Stimulated activated CD4-positive, alpha-beta T cell treated with anti-CD3 and anti-CD28 coated beads, Interleukin-2, amount 100 ng/mL, for 4 hours (primary cell): ENCODE results near the gene CPA5.

Experiments used
- DNase-seq: peaks from one replicate; pipeline ENCODE4 v3.0.0-alpha.2; 2020; ENCODE audit warnings: low read depth

Gene CPA5

DNA sequence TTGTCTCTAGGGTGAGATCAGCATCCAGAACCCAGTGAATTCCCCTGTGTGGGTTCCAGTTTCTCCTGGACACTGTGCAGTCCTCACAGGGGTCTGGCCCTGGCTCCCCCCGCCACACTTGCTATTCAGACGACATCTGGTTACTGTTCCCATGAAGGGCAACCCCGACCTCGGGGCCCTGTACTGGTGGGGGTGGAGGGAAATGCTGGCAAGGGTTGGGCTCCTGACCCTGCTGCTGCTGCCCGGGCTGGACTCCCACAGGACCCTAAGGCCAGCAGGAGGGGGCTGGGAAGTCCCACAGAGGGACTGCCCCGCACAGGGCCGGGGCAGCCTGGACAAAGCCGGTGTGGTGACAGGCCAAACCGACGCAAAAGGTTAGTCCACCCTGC lies 34.9 kb downstream of the CPA5 start:
- no peak for DNase-seq

DNA sequence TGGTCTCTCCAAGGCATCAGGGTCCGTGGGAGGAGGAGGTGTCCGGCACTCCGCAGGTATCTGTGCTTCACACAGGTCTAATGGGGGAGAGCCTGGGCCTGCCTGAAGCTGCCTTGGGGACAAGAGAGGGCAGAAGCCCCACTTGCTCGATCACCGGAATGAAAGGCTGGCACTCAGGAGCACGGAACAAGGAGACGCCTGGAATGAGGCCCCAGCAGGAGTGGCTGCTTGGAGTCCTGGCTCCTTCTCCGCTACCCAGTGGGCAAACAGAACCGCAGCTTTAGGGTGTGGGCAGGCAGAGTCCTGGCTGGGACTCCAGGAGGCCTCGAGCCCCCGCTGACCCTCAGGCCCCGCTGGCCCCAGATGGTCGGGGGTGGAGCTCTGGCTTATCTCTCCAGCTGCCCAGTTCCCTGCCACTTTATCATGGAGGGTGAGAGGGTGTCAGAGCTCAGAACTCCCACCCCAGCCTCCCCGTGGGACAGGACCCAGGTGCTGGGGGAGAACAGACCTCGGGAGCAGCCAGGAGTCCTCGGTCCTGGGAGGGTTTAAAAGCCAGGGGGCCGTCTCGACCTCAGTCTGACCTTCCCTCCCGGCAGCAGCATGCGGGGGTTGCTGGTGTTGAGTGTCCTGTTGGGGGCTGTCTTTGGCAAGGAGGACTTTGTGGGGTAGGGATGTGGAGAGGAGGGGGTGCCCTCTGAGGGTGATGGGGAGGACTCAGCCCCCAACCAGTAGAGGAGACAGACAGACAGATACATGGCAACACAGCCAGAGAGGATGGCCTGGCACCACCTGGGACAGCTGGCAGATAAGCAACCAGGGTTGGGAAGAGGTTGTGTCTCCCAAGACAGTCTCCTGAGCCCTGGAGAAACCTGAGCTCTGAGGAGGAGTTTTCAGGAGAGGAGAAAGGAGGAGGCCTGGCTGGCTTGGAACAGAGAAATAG lies 35.6 kb downstream of the CPA5 start, which contains the start of gene CPA1:
Gene CPA1 (plus strand): TSS at position 574 of the 940 bp plus-strand sequence. CDS start 27 bp downstream, at position 601.
- no peak for DNase-seq

DNA sequence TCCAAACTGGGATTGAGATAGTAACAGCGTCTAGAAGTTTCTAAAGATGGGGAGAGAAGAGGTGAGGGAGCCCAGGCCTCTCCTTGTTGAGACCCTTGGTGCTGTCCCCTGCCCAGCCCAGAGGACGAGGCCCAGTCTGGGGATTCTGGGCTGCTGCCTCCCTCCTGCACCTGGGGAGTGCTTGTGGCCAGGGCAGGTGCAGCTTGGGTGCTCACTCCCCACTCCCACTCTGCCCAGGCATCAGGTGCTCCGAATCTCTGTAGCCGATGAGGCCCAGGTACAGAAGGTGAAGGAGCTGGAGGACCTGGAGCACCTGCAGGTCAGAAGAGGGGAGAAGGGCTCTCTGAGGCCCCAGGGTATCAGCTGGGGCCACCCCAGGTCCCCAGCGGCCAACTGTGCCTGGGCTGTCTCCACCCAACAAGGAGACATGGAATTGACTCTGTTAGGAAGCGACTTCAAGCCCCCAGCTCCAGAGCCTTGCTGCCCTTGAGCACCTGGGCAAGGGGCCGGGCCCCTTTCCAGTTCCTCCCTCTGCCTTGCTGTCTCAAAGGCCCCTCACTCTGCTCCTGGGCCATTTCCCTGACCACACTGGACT lies 36.3 kb downstream of the CPA5 start:
- DNase-seq, result no peak

DNA sequence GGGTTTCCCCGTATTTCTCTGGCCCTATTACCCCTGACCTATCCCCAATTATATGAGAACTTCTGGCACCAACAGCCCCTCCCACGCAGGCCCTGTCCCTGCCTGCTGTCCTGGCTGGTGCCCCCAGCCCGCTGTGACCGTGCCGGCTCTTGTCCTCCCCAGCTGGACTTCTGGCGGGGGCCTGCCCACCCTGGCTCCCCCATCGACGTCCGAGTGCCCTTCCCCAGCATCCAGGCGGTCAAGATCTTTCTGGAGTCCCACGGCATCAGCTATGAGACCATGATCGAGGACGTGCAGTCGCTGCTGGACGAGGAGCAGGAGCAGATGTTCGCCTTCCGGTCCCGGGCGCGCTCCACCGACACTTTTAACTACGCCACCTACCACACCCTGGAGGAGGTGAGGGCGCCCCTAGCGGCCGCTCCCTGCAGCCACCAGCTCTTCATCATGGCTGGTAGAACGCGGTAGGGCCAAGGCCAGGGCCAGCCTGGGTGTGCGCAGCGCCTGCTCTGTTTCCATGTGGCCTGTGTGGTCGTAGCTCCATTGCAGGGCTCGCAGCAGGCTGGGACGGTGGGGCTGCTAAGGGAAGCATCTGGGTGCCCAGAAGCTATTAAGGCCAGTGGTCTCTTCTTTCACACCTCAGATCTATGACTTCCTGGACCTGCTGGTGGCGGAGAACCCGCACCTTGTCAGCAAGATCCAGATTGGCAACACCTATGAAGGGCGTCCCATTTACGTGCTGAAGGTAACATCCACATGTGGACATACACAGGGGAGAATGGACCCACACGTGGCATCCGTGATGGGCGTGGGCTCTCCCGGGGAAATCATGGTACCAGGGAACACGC lies 37.1 kb downstream of the CPA5 start:
- DNase-seq, result no peak

DNA sequence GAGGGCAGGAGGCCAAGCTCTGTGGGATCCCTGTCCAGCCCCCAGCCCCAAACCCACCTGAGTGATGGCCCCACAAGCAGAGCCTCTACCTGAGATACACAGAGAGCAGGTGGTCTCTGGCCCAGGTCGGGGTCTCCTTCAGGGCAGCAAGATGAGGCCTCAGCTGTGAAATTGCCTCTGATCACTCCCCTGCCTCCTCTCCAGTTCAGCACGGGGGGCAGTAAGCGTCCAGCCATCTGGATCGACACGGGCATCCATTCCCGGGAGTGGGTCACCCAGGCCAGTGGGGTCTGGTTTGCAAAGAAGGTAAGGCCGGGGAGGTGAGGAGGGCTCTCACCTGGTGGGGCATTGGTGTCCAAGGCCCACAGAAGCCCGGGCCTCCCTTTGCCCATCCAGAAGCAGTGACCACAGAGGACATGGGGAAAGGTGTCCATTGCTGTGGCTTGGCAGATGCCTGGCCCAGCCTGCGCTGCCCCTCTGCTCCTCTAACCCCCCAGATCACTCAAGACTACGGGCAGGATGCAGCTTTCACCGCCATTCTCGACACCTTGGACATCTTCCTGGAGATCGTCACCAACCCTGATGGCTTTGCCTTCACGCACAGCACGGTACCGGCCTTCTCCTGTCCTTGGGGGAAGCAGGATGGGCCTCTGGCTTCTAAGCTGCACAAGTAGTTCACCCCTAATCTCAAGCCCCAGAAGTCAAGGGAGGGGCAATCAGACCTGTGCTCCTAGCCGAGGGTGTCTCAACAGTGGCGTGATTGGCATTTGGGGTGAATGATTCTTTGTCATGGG lies 38.8 kb downstream of the CPA5 start:
- DNase-seq, result no peak

DNA sequence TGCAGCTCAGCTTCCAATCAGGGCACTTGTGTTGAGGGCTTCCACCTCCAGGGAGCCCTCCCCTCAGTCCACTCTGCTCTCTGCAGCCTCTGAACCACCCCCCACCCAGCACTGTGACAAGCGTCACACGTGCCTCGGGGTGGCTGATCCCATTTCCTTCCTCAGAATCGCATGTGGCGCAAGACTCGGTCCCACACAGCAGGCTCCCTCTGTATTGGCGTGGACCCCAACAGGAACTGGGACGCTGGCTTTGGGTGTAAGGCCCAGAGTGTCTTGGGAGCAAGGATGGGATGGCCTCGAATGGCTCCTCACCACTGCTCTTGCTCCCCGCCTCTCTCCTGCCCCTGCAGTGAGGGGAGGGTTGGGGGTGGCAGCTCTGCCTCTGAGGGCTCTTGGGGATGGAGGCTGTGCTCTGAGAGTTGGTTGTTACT lies 39.8 kb downstream of the CPA5 start:
- no peak for DNase-seq

DNA sequence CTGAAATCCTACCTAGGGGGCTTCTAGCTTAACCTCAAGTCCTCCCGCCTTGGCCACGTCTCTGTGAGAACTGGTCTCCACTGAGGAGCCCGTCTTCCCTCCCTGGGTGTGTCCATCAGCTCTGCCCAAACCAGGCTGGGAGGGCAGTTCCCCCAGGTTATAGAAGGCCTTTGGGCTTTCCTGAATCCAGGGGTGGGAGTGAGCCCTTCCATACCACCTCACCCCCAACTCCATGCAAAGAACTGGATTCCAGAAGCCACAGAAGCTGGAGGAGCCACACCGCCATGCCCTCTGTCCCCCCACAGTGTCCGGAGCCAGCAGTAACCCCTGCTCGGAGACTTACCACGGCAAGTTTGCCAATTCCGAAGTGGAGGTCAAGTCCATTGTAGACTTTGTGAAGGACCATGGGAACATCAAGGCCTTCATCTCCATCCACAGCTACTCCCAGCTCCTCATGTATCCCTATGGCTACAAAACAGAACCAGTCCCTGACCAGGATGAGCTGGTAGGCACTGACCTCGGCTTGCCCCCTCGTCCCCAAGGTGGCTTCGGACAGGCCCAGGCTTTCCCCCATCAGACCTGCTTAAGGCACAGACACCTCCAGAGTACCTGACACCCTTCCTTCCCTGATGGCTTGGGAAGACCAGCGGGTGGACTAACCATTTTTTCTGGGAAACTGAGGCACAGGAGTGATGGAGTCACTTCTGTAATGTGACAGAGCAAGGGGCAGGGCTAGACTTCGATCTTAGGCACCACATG lies 40.4 kb downstream of the CPA5 start:
- no peak for DNase-seq

DNA sequence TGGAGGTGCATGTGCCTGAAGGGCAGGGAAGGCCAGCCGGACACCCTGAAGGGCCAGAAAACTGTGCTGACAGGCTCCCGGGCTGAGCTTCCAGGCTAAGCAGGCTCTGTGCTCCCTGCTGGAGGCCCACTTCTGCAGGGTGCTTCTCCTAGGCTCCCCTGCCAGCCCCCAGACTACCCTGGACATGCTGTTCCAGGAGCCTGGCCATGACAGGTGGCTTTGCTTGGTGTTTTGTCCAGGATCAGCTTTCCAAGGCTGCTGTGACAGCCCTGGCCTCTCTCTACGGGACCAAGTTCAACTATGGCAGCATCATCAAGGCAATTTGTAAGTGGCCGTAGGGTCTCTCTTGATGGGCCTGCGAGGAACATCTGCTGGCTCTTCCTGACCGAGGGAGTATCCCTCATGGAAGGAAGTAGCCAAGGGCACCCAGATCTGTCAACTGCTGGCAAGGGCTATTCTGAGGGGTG lies 41.0 kb downstream of the CPA5 start:
- no peak for DNase-seq

DNA sequence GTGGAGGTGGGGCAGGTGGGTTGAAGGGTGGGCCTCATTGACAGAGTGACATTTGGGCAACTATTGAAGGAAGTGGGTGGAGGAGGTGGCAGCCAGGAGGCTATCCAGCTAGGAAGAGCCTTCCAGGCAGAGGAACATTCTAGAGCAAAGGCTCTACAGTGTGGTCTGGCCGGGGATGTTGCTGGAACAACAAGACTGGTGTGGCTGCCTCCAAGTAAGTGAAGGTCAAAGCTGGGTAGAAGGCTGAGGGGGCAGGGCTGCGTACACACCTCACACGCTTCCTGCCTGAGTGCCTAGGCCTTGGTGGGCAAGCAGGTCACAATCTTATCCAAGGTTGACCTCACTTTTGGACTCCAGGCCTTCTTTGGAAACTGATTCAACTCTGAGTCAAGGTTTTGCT lies 42.3 kb downstream of the CPA5 start:
- DNase-seq, result no peak

DNA sequence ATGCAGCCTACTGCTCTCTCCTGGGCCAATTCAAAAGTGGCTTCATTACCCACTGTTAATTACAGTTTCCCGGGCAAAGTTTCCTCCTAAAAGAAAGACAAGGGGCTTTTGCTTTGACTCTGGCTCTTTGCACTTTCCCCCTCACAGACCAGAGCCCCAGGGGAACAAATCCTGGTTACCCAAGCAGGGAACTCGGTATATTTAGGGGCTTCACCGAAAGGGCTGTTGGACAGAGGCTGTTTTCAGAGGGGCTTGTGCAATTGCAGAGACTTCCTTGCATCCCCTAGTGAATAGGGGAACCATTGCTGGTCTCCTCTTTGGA lies 42.7 kb downstream of the CPA5 start:
- DNase-seq, result no peak

DNA sequence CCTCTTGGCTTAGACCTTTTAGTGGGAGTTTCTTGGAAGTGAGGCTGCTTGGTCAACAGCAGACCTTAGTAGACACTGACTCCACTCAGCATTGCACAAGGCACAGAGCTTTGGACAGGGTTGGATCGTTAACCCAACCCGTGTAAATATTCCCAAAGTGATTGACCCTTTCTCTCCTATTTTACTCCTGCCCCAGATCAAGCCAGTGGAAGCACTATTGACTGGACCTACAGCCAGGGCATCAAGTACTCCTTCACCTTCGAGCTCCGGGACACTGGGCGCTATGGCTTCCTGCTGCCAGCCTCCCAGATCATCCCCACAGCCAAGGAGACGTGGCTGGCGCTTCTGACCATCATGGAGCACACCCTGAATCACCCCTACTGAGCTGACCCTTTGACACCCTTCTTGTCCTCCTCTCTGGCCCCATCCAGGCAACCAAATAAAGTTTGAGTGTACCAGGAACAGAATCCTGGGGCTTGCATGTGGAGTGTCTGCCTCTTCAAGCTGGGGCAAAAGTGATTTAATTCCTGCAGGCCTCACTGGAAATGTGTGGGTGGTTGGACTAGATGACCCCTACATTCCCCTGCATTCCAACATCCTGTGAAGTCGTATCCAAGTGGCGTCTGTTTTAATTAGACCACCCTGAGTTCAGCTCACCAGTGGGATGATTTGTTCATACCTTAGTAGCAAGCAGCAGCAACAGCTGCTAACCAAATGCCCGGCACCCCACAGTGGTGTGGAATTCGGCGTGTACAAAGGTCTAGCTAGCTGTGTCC lies 43.2 kb downstream of the CPA5 start:
- no peak for DNase-seq

DNA sequence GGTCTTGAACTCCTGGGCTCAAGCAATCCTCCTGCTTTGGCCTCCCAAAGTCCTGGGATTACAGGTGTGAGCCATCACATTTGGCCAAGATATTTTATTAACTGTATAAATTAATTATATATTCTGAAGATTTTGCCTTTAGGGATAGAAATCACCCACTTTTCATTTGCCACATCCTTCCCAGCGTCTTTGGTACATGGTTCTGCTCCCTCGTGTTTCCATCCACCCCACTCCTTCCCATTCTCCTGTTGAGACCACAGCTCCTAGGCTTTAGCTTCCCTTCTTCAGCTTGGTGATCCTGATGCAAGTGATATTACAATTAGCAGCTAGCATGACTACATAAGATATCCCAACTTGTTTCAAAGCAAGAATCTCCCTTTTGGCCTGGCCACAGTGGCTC lies 44.1 kb downstream of the CPA5 start:
- no peak for DNase-seq

DNA sequence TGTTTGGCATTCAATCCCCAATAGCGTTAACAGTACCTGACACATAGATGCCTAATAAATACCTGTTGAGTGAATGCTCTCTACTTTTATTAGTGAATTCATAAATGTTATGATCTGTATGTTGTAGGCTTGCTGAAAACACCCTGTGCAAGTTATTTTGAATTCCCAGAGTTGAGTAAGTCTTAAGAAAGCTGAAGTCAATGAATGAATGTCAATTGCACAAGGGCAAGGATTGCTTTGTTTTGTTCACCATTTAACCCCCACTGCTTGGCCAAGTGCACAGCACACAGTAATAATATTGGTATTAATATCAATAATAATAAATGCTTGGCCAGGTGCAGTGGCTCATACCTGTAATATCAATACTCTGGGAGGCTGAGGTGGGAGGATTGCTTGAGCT lies 45.9 kb downstream of the CPA5 start:
- DNase-seq, result no peak

DNA sequence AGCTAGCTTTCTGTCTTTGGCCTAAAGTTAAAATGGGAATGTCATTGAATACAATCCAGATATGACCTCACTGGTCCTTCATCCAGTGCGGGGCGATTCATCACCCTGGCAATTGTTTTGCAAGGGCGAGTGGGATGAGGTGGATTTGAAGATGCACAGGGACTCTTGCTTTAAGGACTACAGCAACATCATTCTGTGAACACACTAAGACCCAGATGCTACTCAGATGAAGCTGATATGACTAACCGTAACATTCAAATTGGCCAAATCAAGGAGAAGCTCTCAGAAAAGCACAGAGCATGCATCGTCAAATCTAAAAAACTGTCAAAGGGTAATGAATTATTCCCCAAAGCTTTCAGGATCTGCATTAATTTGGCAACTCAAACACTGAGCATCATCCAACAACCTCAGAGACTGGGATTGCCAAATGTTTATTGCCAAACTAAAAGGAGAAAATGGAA lies 48.5 kb downstream of the CPA5 start:
- no peak for DNase-seq

DNA sequence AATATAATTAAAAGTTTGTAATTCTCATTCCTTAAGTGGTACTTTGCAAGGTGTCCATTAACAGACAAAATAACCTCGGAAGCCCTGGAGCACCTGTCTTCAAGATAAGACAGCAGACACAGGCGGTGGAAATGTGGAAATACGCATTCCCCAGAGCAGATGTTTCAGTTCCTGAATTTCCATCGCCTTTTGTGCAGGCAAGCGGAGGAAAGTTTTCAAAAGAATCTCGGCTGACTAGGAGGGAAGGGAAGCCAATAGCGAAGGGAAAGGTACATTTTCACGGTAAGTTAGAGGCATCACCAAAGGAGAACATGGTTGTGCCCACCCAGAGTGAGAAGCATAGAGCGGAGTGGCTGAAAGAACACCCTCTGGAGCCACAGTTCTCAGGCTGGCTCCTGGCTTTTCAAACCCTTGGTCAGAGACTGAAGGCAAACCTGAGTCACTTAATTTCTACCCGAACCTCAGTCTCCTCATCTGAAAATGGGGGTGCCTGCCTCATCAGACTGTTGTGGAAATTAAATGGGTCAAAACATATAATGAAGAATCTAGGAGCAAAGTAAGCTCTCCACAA lies 49.3 kb downstream of the CPA5 start:
- no peak for DNase-seq

DNA sequence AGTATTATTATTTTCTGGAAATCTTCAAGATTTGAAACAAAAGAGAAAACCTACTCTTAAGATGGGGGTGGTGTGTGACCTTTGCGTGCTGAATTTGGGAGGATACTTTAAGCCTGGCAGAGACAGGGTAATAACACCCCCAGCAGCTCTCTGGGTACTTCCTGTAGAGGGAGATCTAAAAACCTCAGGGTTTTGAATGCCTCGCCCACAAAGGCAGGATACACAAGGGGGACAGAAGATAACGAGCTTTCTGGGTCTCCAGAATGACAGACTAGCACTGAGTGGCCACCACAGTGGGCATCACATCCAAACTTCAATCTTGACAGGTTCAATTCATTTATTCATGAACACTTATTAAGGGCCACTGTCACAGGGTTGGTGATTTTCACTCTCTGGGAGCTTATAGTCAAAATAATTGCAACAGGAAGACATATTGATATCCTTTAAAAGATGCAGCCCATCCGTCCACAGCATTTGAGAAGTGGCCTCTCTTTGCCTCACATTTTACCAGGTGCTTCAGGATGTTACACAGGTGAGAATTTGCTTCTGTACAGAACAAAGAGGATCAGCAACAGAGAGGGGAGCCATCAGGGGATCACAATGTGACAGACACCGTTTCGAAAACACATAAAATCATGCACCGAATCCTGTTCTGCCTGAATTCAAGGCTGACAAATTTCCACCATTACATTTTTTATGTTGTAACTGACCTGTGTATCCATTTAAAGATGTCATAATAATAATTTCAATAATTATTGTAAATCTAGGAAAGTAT lies 50.0 kb downstream of the CPA5 start:
- no peak for DNase-seq

DNA sequence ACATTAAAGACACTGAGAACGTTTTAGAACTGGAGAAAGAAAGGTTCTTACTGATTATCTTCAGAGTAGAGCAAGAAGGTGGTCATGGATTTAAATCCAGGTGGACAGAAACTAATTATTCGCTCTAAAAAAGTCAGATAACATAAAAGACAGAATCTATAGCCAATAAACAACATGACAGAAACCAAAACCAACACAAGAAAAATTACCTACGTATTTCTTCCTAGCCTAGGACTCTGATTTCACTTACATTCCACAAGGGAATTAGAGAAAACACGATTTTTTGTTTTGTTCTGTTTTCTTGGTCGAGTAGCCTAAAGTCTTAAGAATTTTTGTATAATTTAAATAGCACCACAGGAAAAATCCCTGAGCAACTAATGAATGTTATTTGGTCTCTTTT lies 50.8 kb downstream of the CPA5 start:
- no peak for DNase-seq

DNA sequence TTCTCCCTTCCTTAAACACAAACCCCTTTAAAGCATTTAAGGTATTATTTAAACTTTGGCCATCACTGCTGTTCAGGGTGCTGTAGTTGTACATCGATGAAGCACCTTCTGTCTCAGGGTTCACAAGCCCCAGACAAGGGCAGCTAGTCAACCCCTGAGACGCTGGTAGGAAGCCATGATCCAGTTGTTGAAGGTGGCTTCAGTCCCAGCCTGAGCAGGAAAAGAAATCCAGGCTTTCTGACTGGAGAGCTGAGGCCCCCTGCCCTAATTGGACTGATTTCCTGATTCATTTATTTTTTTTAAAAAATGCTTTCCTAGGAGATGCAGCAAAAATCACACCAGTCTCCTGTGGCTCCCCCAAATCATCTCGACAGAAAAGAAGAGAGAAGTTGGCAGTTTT lies 51.5 kb downstream of the CPA5 start:
- DNase-seq, result no peak
